Pericardium fibroblast (primary cell): ENCODE results near the gene MYO7A. TPM values are rescaled to one million over a fixed set of nuclear protein-coding genes. Genes with fewer than 3 reads are reported as not detected.

Source experiments
- total RNA-seq: library from RNA; depleted of rRNA; stranded (reverse); fragments of >200 nt; gene quantifications from 2 replicates; pipeline ENCODE4 v1.2.3, GENCODE V29; 2015

MYO7A gene
- total RNA-seq = 0.23 and 0.51 TPM in 2 replicates

DNA sequence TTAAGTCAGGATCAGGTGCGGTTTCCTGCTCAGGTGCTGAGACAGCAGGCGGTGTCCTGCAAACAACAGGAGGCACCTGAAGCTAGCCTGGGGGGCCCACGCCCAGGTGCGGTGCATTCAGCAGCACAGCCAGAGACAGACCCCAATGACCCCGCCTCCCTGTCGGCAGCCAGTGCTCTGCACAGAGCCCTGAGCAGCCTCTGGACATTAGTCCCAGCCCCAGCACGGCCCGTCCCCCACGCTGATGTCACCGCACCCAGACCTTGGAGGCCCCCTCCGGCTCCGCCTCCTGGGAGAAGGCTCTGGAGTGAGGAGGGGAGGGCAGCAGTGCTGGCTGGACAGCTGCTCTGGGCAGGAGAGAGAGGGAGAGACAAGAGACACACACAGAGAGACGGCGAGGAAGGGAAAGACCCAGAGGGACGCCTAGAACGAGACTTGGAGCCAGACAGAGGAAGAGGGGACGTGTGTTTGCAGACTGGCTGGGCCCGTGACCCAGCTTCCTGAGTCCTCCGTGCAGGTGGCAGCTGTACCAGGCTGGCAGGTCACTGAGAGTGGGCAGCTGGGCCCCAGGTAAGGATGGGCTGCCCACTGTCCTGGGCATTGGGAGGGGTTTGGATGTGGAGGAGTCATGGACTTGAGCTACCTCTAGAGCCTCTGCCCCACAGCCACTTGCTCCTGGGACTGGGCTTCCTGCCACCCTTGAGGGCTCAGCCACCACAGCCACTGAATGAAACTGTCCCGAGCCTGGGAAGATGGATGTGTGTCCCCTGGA lies at the start of gene MYO7A:
TSS of gene MYO7A (plus strand) at position 327 of the 772 bp plus-strand sequence. CDS start 2,389 bp downstream, outside the sequence.

DNA sequence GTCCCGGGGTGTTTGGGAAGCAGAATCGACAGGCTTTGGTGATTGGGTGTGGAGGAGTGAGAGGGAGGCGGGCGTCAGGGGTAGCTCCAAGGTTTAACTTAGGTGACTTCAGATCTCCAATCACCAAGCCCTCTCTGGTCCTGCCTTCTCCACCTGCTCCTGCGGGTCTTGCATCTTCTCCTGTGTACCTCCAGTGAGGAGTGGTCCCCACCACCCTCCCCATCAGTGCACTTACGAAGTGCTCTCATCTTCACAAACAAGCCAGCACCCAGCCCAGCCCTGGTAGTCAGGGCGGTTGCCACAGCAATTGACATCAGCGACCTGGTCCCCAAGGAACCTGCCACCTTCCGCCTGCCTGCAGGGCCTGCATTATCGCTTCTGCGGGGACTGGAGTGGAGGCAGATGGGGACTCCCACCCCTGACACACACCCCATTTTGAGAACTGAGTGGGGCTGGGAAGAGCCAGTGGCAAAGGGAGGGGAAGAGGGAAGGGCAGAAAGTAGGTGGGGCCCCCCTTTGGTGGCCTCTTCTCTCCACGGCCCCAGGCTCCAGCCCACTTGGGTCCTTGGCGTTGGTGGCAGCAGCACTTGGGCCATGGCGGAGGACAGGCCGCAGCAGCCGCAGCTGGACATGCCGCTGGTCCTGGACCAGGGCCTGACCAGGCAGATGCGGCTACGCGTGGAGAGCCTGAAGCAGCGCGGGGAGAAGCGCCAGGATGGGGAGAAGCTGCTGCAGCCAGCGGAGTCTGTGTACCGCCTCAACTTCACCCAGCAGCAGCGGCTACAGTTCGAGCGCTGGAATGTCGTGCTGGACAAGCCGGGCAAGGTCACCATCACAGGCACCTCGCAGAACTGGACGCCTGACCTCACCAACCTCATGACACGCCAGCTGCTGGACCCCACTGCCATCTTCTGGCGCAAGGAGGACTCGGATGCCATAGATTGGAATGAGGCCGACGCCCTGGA lies 25.5 kb upstream of the MYO7A start, which contains the start of gene OMP:
TSS of gene OMP (plus strand) at position 595 of the 965 bp plus-strand sequence. CDS start at position 595, 0 bp downstream.

Other genes starting within 250 kb of the MYO7A start
- gene B3GNT6, start 93.8 kb upstream of the MYO7A start, total RNA-seq = not detected in 2 replicates
- gene CAPN5, start 61.3 kb upstream of the MYO7A start, total RNA-seq = 12.0 and 18.0 TPM in 2 replicates
- gene OMP, start 25.4 kb upstream of the MYO7A start, total RNA-seq = not detected in 2 replicates
- gene GDPD4, start 173.4 kb downstream of the MYO7A start, total RNA-seq = not detected in 2 replicates